Adipocyte (in vitro differentiated cells): ENCODE results near the gene NSG2.
"Not testable (repeated sequence)": the region's sequence is repeated elsewhere in the genome, so short reads cannot be mapped to it uniquely, and the experiment has no call there.

Experiments
- DNase-seq: peaks from one replicate; pipeline ENCODE4 v3.0.0-alpha.2; 2015; ENCODE audit warnings: low read depth
- H3K27me3 ChIP-seq: replicated peaks from 2 replicates; pipeline ENCODE4 v1.7.0; 2013; ENCODE audit warnings: mild to moderate bottlenecking, low read length, moderate library complexity; ENCODE audit not compliant: control insufficient read depth, insufficient read depth
- H3K36me3 ChIP-seq: 2 replicates; pipeline ENCODE4 v1.7.0; 2013; ENCODE audit warnings: low read length, mild to moderate bottlenecking, moderate library complexity; ENCODE audit not compliant: control insufficient read depth, insufficient read depth, severe bottlenecking
- H3K4me1 ChIP-seq: 2 replicates; pipeline ENCODE4 v1.7.0; 2013; ENCODE audit warnings: mild to moderate bottlenecking, low read length, moderate library complexity; ENCODE audit not compliant: control insufficient read depth, insufficient read depth
- H3K4me3 ChIP-seq: 2 replicates; pipeline ENCODE4 v1.7.0; 2013; ENCODE audit warnings: mild to moderate bottlenecking, low read length, moderate library complexity
- H3K9ac ChIP-seq: 2 replicates; pipeline ENCODE4 v1.7.0; 2013; ENCODE audit warnings: mild to moderate bottlenecking, low read length, moderate library complexity
- H3K9me3 ChIP-seq: 2 replicates; pipeline ENCODE4 v1.7.0; 2013; ENCODE audit warnings: mild to moderate bottlenecking, low read length, moderate library complexity; ENCODE audit not compliant: control insufficient read depth

NSG2 gene

DNA sequence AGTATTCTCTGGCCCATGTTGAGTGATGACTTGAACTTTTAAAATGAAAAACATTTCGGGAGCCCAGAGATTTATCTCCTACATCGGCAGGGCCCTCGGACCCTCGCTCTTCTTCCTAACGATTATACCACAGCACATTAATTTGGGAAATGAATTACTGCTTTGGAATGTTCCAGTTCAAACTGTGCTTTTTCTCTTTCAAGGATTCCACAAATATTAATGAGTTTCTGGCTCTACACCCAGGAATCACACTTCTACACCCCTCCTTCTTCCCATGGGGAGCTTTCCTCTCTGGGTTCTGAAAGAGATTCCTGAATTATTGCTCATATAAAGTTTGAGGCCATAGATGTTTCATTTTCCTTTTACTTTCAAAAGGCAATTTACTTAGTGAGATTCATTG is 41.2 kb downstream of the NSG2 start:
- Histone ChIP-seq H3K4me1 (peaks cover 4% of the 10 kb centered on the region), H3K4me3 (no peak overlapping the region), H3K36me3 (no peaks in the 10 kb centered on the region), H3K9me3 (no peaks in the 10 kb centered on the region), H3K9ac (no peak overlapping the region), H3K27me3 (peaks cover 23% of the 10 kb centered on the region)
- DNase-seq: no peak

GRCh38 chr5:174087783-174088182 is 42.3 kb downstream of the NSG2 start:
- Histone ChIP-seq H3K36me3 (no peaks in the 10 kb centered on the region), H3K4me1 (peaks cover 4% of the 10 kb centered on the region), H3K9me3 (no peaks in the 10 kb centered on the region), H3K27me3 (peaks cover 23% of the 10 kb centered on the region), H3K4me3 (no peak overlapping the region), H3K9ac (no peak overlapping the region)
- DNase-seq: no peak

DNA sequence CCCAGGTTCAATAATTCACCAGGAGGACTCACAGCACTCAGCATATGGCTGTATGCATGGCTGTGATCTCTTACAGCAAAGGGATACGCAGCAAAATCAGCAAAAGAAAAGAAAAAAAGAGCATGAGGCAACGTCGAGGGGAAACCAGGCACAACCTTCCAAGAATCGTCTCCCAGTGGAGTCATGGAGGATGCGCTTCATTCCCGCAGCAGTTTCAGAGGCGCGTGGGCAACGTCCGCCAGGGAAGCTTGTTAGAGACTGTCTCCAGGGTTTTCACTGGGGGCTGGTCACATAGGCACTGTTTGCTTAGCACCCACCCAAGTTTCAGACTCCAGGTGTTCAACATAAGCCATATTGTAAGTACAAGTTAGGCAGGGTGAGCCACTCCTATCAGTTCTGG is 44.6 kb downstream of the NSG2 start:
- peaks cover 26% of the 10 kb centered on the region for H3K27me3 ChIP-seq
- H3K36me3 ChIP-seq: no peaks in the 10 kb centered on the region
- peaks cover 3% of the 10 kb centered on the region for H3K9me3 ChIP-seq
- DNase-seq: no peak
- H3K4me3 ChIP-seq: no peak overlapping the region
- H3K4me1 ChIP-seq: peaks cover 4% of the 10 kb centered on the region
- no peak overlapping the region for H3K9ac ChIP-seq

- Histone ChIP-seq H3K9ac (no peak overlapping the region), H3K27me3 (peaks cover 26% of the 10 kb centered on the region), H3K4me1 (peaks cover 4% of the 10 kb centered on the region), H3K4me3 (no peak overlapping the region), H3K36me3 (no peaks in the 10 kb centered on the region), H3K9me3 (peaks cover 3% of the 10 kb centered on the region)
- no peak for DNase-seq
Measured at GRCh38 chr5:174093123-174093522, 47.6 kb downstream of the NSG2 start.

DNA sequence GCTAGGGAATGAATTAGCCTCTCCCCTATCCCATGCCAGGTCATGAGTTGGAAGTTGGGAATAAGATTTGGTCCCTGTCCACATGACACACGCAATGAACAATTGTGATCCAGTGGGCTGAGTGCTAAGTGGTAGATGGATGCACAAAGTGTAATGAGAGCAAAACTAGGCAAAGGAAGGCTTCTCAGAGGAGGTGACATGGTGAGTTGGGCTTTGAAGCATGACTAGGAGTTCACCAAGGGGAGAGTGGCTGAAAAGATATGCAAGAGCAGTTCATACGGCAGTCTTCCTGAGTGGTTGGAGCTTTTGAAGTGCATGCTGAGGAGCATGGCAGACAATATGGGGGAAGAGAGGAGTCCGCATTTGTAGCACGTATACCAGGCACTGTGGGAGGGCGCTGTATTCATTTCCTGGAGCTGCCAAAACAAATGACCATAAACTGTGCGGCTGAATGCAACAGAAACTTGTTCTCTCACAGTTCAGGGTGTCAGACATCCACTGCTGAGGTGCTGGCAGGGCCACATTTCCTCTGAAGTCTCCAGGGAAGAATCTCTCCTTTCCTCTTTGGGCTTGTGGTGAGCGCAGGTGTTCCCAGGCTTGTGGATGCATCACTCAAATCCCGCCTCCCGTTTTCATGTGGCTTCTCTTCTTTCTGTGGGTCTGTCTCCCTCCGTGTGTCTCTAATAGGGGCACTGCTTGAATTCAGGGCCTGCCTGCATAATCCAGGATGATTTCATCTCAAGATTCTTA is 49.5 kb downstream of the NSG2 start:
- DNase-seq: no peak
- no peaks in the 10 kb centered on the region for H3K36me3 ChIP-seq
- no peak overlapping the region for H3K4me3 ChIP-seq
- H3K27me3 ChIP-seq: peaks cover 17% of the 10 kb centered on the region
- no peak overlapping the region for H3K9ac ChIP-seq
- H3K4me1 ChIP-seq: no peaks in the 10 kb centered on the region
- peaks cover 3% of the 10 kb centered on the region for H3K9me3 ChIP-seq

DNA sequence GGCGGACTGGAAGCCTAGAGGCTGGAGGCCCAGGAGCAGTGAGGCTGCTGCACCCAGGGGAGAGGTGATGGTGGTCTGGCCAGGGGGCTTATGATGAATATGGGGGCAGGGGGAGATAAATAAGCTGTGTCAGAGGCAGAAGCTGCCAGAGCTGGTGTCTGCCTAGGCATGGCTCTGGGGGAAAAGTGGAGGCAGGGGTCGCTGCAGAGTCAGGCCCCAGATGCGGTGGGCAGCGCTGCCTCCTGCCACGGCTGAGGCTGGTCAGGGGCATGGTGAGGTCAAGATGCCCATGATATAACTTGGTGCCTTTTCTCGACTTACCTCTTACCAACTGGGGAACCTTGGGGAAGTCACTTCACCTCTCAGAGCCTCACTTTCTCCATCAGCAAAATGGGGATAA is 51.1 kb downstream of the NSG2 start:
- peaks cover 3% of the 10 kb centered on the region for H3K9me3 ChIP-seq
- DNase-seq: no peak
- H3K4me1 ChIP-seq: no peaks in the 10 kb centered on the region
- H3K4me3 ChIP-seq: no peak overlapping the region
- no peaks in the 10 kb centered on the region for H3K36me3 ChIP-seq
- H3K27me3 ChIP-seq: peaks cover 10% of the 10 kb centered on the region
- H3K9ac ChIP-seq: no peak overlapping the region

DNA sequence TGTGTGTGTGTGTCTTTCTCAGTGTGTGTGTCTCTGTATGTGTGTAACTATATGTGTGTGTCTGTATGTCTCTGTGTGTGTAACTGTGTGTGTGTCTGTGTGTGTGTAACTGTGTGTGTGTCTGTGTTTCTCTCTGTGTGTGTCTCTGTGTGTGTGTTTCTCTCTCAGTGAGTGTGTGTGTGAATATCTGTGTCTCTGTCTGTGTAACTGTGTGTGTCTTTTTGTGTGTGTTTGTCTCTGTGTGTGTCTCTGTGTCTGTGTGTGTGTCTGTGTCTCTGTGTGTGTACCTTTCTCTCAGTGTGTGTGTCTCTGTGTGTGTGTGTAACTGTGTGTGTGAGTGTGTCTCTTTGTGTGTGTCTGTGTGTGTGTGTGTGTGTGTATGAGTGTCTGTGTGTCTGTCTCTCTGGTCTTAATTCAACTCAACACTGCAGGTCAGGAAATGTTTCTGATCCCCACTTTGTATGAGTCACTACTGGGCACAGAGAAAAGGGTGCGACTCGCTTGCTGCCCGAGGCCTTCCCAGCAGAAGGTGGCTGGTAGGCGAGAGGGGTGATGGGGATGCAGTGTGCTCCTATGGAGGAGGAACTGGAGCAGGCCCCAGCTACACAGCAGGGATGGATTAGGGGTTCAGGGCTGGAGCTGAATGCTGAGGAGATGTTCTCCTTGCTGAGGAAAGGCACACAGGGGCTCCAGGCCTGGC is 52.1 kb downstream of the NSG2 start:
- Histone ChIP-seq H3K27me3 (peaks cover 14% of the 10 kb centered on the region), H3K9ac (no peak overlapping the region), H3K4me1 (no peaks in the 10 kb centered on the region), H3K9me3 (peaks cover 3% of the 10 kb centered on the region), H3K4me3 (no peak overlapping the region), H3K36me3 (no peaks in the 10 kb centered on the region)
- no peak for DNase-seq

DNA sequence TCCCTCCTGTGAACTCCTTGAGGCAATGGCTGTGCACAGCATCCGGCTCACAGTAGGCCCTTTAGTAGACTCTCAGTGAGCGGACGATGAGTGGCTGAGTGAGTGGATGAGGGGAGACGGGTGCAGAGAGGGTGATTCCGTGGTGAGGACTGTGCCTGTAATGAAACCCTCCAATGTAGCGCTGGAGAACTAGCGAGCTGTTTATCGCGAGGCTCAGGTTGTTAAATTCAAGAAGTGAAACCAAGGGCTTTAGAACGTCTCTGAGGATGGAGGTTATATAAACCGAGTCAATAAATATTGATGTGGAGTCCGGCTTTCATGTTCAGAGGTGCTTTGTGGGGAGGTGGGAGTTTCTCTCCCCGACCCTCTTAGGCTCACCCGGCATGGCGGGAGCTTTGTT is 53.2 kb downstream of the NSG2 start:
- peaks cover 14% of the 10 kb centered on the region for H3K27me3 ChIP-seq
- H3K4me1 ChIP-seq: no peaks in the 10 kb centered on the region
- no peak overlapping the region for H3K9ac ChIP-seq
- no peaks in the 10 kb centered on the region for H3K36me3 ChIP-seq
- no peak overlapping the region for H3K4me3 ChIP-seq
- no peak for DNase-seq
- H3K9me3 ChIP-seq: peaks cover 2% of the 10 kb centered on the region

GRCh38 chr5:174100490-174100889 is 55.0 kb downstream of the NSG2 start:
- Histone ChIP-seq H3K4me1 (no peaks in the 10 kb centered on the region), H3K36me3 (no peaks in the 10 kb centered on the region), H3K4me3 (no peak overlapping the region), H3K9me3 (no peaks in the 10 kb centered on the region), H3K27me3 (peaks cover 9% of the 10 kb centered on the region), H3K9ac (no peak overlapping the region)
- no peak for DNase-seq

GRCh38 chr5:174101195-174101730 is 55.8 kb downstream of the NSG2 start:
- Histone ChIP-seq H3K4me1 (no peaks in the 10 kb centered on the region), H3K9ac (no peak overlapping the region), H3K36me3 (no peaks in the 10 kb centered on the region), H3K9me3 (no peaks in the 10 kb centered on the region), H3K4me3 (no peak overlapping the region), H3K27me3 (peaks cover 9% of the 10 kb centered on the region)
- DNase-seq: no peak

- not testable (repeated sequence) for H3K27me3 ChIP-seq, H3K36me3 ChIP-seq, H3K4me1 ChIP-seq, DNase-seq, H3K9ac ChIP-seq, H3K9me3 ChIP-seq, H3K4me3 ChIP-seq
Measured at GRCh38 chr5:174102574-174102973, 57.1 kb downstream of the NSG2 start.
